ENCODE measurements around the gene VWC2L. TPM values are rescaled to one million over a fixed set of nuclear protein-coding genes. Genes with fewer than 3 reads are reported as not detected.

VWC2L gene
- total RNA-seq, 1 experiment from 2014 or later: not detected

- no peak for DNase-seq (ENCODE audit: low spot score)
Observed at GRCh38 chr2:214592011-214592410, 181.2 kb downstream of the VWC2L start.

- DNase-seq (ENCODE audit: low spot score): peak; percentile 86
Observed at GRCh38 chr2:214593727-214594126, 182.9 kb downstream of the VWC2L start.

- no peak for DNase-seq (ENCODE audit: low spot score)
Observed at GRCh38 chr2:214601852-214602633, 191.2 kb downstream of the VWC2L start.

- peak; percentile 70 for DNase-seq (ENCODE audit: low spot score)
Observed at GRCh38 chr2:214604861-214605260, 194.0 kb downstream of the VWC2L start.

- DNase-seq (ENCODE audit: low spot score): no peak
Observed at GRCh38 chr2:214607051-214607450, 196.2 kb downstream of the VWC2L start.

- no peak for DNase-seq (ENCODE audit: low spot score)
Observed at GRCh38 chr2:214611015-214611414, 200.2 kb downstream of the VWC2L start.

- no peak for DNase-seq (ENCODE audit: low spot score)
Observed at GRCh38 chr2:214624166-214624760, 213.4 kb downstream of the VWC2L start.

GRCh38 chr2:214628091-214628490 lies 217.2 kb downstream of the VWC2L start:
- no peak for DNase-seq (ENCODE audit: low spot score)

All from A172 (cell line).